Vagina (tissue), 2 donors: Measurements from ENCODE around the gene MLH3.

ENCODE experiments used
- CTCF ChIP-seq, 3 experiments: fragments of 450-650 bp in 2 of 3; fragments of 200-600 bp in 1 of 3; sonication (generic) in 1 of 3; IDR thresholded peaks; one replicate each; pipeline ENCODE4 v1.5.1; 2017 to 2019; ENCODE audit warnings: antibody characterized with exemption in 3 of 3, mild to moderate bottlenecking in 2 of 3, moderate library complexity in 2 of 3
- POLR2A ChIP-seq, 2 donors: fragments of 450-650 bp; IDR thresholded peaks; one replicate each; pipeline ENCODE4 v1.6.1; 2017; ENCODE audit warnings: antibody characterized with exemption in 2 of 2, mild to moderate bottlenecking in 2 of 2, moderate library complexity in 2 of 2
- POLR2AphosphoS5 ChIP-seq, 2 donors: sonication (generic); formaldehyde crosslinking; IDR thresholded peaks; one replicate each; pipeline ENCODE4 v1.9.0; 2017; ENCODE audit warnings: antibody characterized with exemption in 2 of 2, mild to moderate bottlenecking in 2 of 2, low read depth in 1 of 2; ENCODE audit not compliant: insufficient read depth in 1 of 2

DNA sequence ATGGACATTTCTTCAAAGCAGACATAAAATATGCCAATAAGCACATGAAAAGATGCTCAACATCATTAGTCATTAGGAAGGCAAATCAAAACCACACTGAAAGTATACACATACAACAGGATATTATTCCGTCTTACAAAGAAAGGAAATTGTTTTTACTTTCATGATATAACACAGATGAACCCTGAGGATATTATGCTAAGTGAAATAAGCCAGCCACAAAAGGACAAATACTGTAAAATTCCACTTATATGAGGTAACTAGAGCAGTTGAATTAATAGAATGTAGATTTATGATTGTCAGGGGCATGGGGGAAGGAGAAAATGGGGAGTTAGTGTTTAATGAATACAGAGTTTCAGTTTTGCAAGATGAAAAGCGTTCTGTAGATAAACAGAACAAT lies 8.4 kb upstream of the MLH3 start:
- TF ChIP-seq CTCF (IDR thresholded peaks at IDR 0.05) (no peak), POLR2A (IDR thresholded peaks at IDR 0.05) (no peak), POLR2AphosphoS5 (IDR thresholded peaks at IDR 0.05; ENCODE audit: insufficient read depth in 1 of 2, low read depth in 1 of 2) (no peak)
